NCI-H774 (cell line): ENCODE data around the gene COPE.

ENCODE experiments used
- DNase-seq: peaks from one replicate; lab custom pipeline; 2025; lab: John Stamatoyannopoulos, UW

COPE gene

GRCh38 chr19:18866800-18867123, 52.4 kb downstream of the COPE start:
- no peak for DNase-seq

DNA sequence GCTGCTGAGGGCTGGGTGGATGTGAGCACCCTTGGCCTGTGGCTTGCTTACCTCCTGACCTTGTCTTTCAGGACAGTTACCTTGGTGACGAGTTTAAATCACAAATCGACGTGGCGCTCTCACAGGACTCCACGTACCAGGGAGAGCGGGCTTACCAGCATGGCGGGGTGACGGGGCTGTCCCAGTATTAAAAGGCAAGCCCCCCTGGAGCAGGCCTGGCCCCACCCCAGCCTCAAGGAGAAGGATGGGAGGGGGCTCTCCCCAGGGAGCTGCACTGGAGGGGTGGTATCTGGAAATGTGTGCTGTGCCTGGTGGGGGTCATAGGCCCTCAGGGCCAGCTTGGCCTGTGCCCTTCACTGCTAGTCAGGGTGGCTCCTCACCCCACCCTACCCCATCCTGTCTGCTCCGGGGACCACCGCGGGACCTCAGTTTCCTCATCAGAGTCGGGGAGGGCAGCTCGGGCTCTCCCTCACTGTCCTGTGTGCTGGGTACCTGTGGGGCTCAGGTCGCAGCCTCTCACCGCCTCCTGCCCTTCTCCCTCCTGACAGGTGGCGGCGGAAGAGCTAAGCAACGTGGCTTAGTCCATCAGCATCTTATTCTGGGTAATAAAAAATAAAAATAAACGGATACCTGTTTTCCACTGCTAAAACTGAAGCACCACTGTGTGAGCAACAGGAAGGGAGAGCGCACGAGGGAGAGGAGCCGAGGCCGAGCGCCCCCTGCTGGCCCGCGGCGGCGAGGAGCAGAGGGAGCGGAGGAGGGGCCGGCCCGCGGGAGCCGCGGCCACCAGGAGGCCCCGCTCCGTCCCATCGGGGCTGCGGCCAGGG, 53.0 kb downstream of the COPE start:
- no peak for DNase-seq

GRCh38 chr19:18865106-18865972, 53.8 kb downstream of the COPE start:
- no peak for DNase-seq

DNA sequence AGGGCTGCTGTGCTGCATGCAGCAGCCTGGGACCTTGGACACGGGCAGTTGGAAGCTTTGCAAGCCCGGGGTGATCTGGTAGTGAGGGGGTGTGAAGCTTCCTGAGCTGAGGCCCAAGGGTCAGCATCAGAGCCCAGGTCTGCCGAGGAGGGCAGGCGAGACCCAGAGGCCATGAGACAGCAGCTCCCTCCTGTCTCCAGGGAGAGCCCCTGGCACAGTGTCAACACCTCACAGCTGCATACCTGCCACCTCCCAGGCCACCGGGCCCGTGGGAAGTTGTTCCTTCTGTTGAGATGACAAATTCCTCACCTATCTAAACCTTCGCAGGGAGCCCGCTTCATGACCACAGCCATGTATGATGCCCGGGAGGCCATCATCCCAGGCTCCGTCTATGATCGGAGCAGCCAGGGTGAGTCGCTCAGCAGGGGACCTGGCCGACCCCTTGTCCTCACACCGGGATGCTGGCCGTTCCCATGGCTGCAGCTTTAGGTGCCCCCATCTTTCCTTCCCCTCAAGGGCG, 55.3 kb downstream of the COPE start:
- no peak for DNase-seq

GRCh38 chr19:18862976-18863842, 56.0 kb downstream of the COPE start:
- no peak for DNase-seq

GRCh38 chr19:18861917-18862316, 57.3 kb downstream of the COPE start:
- DNase-seq = no peak

DNA sequence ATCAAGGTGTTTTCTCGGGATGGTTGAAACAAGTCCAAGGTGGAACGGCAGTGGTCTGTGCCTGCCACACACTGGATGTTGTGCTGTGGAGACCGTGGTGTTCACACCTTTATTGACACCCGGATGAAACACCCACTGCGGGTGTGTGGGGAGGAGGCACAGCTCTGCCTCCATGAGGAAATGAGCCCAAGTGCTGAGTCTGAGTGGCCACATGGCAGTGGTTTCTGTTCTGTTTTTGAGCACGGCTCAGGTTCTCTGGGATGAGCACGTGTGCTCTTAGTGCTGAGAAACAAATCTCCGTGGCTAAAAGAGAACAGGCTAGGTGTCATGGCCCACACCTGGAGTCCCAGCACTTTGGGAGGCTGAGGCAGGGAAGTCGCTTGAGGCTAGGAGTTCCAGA, 58.0 kb downstream of the COPE start:
- no peak for DNase-seq

DNA sequence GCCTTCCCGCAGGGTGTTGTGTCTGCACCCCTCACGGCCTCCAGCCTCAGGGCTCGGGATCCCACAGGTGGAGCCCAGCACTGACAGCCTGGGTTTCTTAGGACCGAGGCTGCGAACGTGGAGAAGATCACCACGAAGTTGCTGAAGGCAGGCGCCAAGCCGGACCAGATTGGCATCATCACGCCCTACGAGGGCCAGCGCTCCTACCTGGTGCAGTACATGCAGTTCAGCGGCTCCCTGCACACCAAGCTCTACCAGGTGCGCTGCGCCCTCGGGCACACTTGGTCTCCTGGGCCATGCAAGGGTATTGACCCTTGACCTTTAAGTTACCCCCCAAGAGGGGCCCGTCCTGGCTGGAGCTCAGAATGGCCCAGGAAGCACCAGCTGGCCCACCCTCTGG, 58.5 kb downstream of the COPE start:
- DNase-seq = no peak

- DNase-seq = no peak
Measured at GRCh38 chr19:18860302-18860700, 58.9 kb downstream of the COPE start.

GRCh38 chr19:18859676-18860301, 59.4 kb downstream of the COPE start:
- DNase-seq = no peak

- DNase-seq = no peak
Measured at GRCh38 chr19:18858906-18859646, 60.1 kb downstream of the COPE start.

- no peak for DNase-seq
Measured at GRCh38 chr19:18857223-18857622, 62.0 kb downstream of the COPE start.

GRCh38 chr19:18856385-18857126, 62.6 kb downstream of the COPE start:
- no peak for DNase-seq

- no peak for DNase-seq
Measured at GRCh38 chr19:18855647-18856384, 63.4 kb downstream of the COPE start.

DNA sequence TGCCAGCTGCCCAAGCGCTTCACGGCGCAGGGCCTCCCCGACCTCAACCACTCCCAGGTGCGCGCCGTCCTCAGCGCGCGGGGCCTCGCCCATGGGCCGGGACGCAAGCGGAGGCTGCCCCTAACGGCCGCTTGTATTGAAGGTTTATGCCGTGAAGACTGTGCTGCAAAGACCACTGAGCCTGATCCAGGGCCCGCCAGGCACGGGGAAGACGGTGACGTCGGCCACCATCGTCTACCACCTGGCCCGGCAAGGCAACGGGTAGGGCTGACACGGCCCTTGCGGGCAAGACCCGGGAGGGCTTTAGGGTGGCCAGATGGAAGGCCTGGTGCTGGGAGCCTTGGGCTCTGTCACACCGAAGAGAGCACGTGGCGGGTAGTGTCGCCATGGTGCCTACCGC, 64.2 kb downstream of the COPE start:
- DNase-seq = no peak

GRCh38 chr19:18853755-18854427, 65.3 kb downstream of the COPE start:
- no peak for DNase-seq

DNA sequence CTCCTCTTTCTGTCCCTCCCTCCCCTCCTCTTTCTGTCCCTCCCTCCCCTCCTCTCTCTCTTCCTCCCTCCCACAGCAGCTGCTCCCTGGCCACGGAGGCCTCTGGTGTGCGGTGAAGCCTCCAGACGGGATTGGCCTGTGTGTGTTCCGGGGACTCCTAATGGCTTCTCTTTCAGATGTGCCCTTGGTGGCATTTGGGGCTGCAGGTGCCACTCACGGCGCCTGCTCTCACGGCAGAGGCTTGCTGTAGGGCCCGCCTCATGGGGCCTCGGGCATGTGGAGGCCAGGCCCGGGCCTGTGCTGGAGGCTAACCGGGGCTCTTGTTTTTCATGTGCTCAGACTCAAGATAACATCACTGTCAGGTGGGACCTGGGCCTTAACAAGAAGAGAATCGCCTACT, 66.5 kb downstream of the COPE start:
- DNase-seq = no peak

GRCh38 chr19:18851673-18852325, 67.4 kb downstream of the COPE start:
- no peak for DNase-seq
